GM12874 (cell line): ENCODE results near the gene FHDC1.

Experiments
- CTCF ChIP-seq: IDR thresholded peaks from 2 replicates; pipeline ENCODE4 v1.5.1; 2011; ENCODE audit warnings: low read depth, mild to moderate bottlenecking, control low read depth, low read length, moderate library complexity; ENCODE audit not compliant: insufficient read depth

Gene FHDC1

DNA sequence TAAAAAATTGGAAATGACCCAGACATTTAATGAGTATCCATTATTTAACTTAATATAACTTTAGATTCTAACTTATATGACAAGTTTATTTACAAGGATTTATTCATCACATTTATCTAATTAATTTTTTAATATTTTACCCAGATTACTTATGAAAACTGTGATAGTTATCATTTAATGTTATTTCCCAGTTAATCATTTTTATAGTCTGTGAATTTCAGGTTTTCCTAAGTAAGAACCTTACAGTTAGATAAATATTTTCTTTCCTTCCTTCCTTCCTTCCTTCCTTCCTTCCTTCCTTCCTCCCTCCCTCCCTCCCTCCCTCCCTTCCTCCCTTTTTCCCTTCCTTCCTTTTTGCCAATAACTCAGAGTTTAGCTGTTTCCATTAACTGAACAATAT, 14.8 kb upstream of the FHDC1 start:
- TF ChIP-seq CTCF: no peak

GRCh38 chr4:152925851-152926250, 10.3 kb upstream of the FHDC1 start:
- no peak for TF ChIP-seq CTCF

GRCh38 chr4:152926959-152927358, 9.2 kb upstream of the FHDC1 start:
- no peak for TF ChIP-seq CTCF

- TF ChIP-seq CTCF: no peak
Observed at GRCh38 chr4:152927737-152928136, 8.4 kb upstream of the FHDC1 start.

DNA sequence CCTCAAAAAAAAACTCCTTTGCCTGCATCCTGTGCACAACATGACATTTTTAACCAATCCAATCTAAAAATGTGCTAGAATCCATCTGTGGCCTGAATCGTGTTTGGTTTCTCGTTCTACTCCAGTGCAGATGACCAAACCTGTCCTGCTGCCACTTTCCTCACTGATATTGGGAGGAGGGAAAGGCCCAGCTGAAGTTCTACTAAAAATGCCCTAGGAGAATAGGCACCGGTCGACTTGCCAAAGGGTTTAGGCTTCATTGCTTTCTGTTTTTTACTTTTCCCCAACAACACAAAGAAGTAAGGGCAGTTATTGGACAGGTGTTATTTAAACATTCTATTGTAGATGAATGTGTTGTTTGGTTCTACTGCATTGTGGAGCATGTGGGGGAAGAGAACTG, 7.8 kb upstream of the FHDC1 start:
- TF ChIP-seq CTCF: no peak

- no peak for TF ChIP-seq CTCF
Observed at GRCh38 chr4:152929888-152930287, 6.2 kb upstream of the FHDC1 start.

DNA sequence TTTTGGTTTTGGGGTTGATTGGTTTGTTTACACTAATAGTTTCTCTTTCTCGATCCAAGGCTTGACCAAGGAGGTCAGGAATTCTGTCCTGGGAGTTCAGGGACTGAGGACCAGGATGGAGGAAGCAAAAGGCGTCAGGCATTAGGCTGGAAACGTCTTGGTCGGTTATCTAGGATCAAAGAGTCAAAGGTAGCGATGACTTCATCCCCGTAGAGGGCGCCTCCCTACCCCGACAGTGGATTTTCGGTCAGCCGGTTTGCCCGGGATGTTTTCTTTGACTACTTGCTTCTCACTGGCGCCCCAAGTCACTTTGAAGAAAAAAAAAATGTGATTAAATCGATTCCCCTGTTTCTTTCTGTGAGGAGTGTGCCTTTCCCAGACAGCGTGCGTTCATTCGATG, 980 bp upstream of the FHDC1 start:
- 0 out of 2 replicates have a peak, but pooled peaks have one; percentile 20 for TF ChIP-seq CTCF
